H1 (cell line): Measurements from ENCODE around the gene WASF1. TPM values are rescaled to one million over a fixed set of nuclear protein-coding genes. Genes with fewer than 3 reads are reported as not detected.

Experiments used
- BRCA1 ChIP-seq: IDR thresholded peaks from 2 replicates; pipeline ENCODE4 v1.6.1; 2012; ENCODE audit warnings: low read depth, low read length, improper control_type of control experiment
- CTBP2 ChIP-seq: IDR thresholded peaks from 2 replicates; pipeline ENCODE4 v1.7.0; 2011; ENCODE audit warnings: borderline replicate concordance, mild to moderate bottlenecking, moderate library complexity, mixed read lengths, low read length; ENCODE audit not compliant: insufficient read depth, insufficient read length
- EP300 ChIP-seq, 2 experiments: IDR thresholded peaks; 1 replicate in 1 of 2; 2 replicates in 1 of 2; pipeline ENCODE4 v1.6.1; 2011 to 2012; ENCODE audit warnings: low read depth in 2 of 2, low read length in 2 of 2, mild to moderate bottlenecking in 2 of 2, borderline replicate concordance in 1 of 2, inconsistent platforms in 1 of 2, moderate library complexity in 1 of 2
- FOSL1 ChIP-seq: IDR thresholded peaks from 2 replicates; pipeline ENCODE4 v1.6.1; 2011; ENCODE audit warnings: mild to moderate bottlenecking, low read depth, low read length, moderate library complexity; ENCODE audit not compliant: insufficient read depth
- POU5F1 ChIP-seq: IDR thresholded peaks from 2 replicates; pipeline ENCODE4 v1.6.1; 2011; ENCODE audit warnings: low read depth, mild to moderate bottlenecking, low read length, moderate library complexity
- SIRT6 ChIP-seq: IDR thresholded peaks from one replicate; pipeline ENCODE4 v1.7.1; 2012; ENCODE audit warnings: low read length, inconsistent platforms
- polyA plus RNA-seq, 7 experiments: library from polyadenylated mRNA; depleted of rRNA in 3 of 7; stranded (reverse) in 5 of 7; unstranded in 2 of 7; fragments of >200 nt in 5 of 7; fragments of 200-250 nt in 2 of 7; gene quantifications; 1 replicate in 5 of 7; 2 replicates in 1 of 7; 4 replicates in 1 of 7; pipeline versions ENCODE4 v1.2.1 to v1.2.3, GENCODE V29; 2011 to 2013; ENCODE audit warnings: missing spikeins in 2 of 7, mixed read lengths in 2 of 7
- total RNA-seq: library from RNA; stranded (reverse); fragmentation: NEBNext Ultra II Directional; extraction: Animal tissue kit (Norgen Biotek cat#: 25700); gene quantifications from 2 replicates; pipeline ENCODE4 v1.2.1, GENCODE V29; 2021
- TF ChIP-seq, protein P1 (sequence below): fragments of 300-600 bp; sonication (generic); IDR thresholded peaks from 2 replicates; pipeline ENCODE4 v1.7.1; 2012; ENCODE audit warnings: low read length, moderate library complexity, mild to moderate bottlenecking, inconsistent platforms; ENCODE audit not compliant: insufficient replicate concordance
- TF ChIP-seq, protein P2 (sequence below), 3 experiments: IDR thresholded peaks; 1 replicate in 2 of 3; 2 replicates in 1 of 3; pipeline versions ENCODE4 v1.5.1 to v1.6.1; 2011; ENCODE audit warnings: low read length in 3 of 3, mild to moderate bottlenecking in 3 of 3, inconsistent platforms in 2 of 3, low read depth in 1 of 3, moderate library complexity in 1 of 3; ENCODE audit not compliant: insufficient read depth in 1 of 3; ENCODE audit errors: control extremely low read depth in 1 of 3

WASF1 gene
- total and polyA plus RNA-seq, 2 of the 8 experiments (the other 6 are each of a cell fraction or from before 2014, with no cell fraction given), result 37.6 to 39.9 TPM

DNA sequence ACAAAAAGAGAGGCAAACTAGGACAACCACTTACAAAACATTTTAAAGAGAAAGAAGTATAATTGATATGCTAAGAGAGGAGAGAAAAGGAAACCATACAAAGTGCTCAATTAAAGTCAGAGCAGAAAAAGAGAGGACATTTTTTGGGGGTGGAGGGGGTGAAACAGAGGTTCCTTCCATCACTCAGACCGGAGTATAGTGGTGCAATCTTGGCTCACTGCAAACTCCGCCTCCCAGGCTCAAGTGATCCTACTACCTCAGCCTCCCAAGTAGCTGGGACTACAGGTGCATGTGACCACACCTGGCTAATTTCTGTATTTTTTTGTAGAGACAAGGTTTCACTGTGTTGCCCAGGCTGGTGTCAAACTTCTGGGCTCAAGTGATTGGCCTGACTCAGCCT lies 9.4 kb downstream of the WASF1 start (continued):
- TF ChIP-seq, protein P1, sequence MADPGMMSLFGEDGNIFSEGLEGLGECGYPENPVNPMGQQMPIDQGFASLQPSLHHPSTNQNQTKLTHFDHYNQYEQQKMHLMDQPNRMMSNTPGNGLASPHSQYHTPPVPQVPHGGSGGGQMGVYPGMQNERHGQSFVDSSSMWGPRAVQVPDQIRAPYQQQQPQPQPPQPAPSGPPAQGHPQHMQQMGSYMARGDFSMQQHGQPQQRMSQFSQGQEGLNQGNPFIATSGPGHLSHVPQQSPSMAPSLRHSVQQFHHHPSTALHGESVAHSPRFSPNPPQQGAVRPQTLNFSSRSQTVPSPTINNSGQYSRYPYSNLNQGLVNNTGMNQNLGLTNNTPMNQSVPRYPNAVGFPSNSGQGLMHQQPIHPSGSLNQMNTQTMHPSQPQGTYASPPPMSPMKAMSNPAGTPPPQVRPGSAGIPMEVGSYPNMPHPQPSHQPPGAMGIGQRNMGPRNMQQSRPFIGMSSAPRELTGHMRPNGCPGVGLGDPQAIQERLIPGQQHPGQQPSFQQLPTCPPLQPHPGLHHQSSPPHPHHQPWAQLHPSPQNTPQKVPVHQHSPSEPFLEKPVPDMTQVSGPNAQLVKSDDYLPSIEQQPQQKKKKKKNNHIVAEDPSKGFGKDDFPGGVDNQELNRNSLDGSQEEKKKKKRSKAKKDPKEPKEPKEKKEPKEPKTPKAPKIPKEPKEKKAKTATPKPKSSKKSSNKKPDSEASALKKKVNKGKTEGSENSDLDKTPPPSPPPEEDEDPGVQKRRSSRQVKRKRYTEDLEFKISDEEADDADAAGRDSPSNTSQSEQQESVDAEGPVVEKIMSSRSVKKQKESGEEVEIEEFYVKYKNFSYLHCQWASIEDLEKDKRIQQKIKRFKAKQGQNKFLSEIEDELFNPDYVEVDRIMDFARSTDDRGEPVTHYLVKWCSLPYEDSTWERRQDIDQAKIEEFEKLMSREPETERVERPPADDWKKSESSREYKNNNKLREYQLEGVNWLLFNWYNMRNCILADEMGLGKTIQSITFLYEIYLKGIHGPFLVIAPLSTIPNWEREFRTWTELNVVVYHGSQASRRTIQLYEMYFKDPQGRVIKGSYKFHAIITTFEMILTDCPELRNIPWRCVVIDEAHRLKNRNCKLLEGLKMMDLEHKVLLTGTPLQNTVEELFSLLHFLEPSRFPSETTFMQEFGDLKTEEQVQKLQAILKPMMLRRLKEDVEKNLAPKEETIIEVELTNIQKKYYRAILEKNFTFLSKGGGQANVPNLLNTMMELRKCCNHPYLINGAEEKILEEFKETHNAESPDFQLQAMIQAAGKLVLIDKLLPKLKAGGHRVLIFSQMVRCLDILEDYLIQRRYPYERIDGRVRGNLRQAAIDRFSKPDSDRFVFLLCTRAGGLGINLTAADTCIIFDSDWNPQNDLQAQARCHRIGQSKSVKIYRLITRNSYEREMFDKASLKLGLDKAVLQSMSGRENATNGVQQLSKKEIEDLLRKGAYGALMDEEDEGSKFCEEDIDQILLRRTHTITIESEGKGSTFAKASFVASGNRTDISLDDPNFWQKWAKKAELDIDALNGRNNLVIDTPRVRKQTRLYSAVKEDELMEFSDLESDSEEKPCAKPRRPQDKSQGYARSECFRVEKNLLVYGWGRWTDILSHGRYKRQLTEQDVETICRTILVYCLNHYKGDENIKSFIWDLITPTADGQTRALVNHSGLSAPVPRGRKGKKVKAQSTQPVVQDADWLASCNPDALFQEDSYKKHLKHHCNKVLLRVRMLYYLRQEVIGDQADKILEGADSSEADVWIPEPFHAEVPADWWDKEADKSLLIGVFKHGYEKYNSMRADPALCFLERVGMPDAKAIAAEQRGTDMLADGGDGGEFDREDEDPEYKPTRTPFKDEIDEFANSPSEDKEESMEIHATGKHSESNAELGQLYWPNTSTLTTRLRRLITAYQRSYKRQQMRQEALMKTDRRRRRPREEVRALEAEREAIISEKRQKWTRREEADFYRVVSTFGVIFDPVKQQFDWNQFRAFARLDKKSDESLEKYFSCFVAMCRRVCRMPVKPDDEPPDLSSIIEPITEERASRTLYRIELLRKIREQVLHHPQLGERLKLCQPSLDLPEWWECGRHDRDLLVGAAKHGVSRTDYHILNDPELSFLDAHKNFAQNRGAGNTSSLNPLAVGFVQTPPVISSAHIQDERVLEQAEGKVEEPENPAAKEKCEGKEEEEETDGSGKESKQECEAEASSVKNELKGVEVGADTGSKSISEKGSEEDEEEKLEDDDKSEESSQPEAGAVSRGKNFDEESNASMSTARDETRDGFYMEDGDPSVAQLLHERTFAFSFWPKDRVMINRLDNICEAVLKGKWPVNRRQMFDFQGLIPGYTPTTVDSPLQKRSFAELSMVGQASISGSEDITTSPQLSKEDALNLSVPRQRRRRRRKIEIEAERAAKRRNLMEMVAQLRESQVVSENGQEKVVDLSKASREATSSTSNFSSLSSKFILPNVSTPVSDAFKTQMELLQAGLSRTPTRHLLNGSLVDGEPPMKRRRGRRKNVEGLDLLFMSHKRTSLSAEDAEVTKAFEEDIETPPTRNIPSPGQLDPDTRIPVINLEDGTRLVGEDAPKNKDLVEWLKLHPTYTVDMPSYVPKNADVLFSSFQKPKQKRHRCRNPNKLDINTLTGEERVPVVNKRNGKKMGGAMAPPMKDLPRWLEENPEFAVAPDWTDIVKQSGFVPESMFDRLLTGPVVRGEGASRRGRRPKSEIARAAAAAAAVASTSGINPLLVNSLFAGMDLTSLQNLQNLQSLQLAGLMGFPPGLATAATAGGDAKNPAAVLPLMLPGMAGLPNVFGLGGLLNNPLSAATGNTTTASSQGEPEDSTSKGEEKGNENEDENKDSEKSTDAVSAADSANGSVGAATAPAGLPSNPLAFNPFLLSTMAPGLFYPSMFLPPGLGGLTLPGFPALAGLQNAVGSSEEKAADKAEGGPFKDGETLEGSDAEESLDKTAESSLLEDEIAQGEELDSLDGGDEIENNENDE, result no peak
- no peak for TF ChIP-seq BRCA1
- no peak for TF ChIP-seq CTBP2
- TF ChIP-seq SIRT6, result no peak
- TF ChIP-seq POU5F1, result no peak
- TF ChIP-seq EP300 (IDR thresholded peaks at IDR 0.05; ENCODE audit: borderline replicate concordance in 1 of 2, low read depth in 2 of 2, low read length in 2 of 2), result no peak
- no peak for TF ChIP-seq FOSL1
- TF ChIP-seq, protein P2, sequence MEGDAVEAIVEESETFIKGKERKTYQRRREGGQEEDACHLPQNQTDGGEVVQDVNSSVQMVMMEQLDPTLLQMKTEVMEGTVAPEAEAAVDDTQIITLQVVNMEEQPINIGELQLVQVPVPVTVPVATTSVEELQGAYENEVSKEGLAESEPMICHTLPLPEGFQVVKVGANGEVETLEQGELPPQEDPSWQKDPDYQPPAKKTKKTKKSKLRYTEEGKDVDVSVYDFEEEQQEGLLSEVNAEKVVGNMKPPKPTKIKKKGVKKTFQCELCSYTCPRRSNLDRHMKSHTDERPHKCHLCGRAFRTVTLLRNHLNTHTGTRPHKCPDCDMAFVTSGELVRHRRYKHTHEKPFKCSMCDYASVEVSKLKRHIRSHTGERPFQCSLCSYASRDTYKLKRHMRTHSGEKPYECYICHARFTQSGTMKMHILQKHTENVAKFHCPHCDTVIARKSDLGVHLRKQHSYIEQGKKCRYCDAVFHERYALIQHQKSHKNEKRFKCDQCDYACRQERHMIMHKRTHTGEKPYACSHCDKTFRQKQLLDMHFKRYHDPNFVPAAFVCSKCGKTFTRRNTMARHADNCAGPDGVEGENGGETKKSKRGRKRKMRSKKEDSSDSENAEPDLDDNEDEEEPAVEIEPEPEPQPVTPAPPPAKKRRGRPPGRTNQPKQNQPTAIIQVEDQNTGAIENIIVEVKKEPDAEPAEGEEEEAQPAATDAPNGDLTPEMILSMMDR (IDR thresholded peaks at IDR 0.05; ENCODE audit: control extremely low read depth in 1 of 3, insufficient read depth in 1 of 3, low read depth in 1 of 3, low read length in 3 of 3), result no peak
